ENCODE data around the gene RAG1. TPM values are rescaled to one million over a fixed set of nuclear protein-coding genes. Genes with fewer than 3 reads are reported as not detected.
"Not testable (repeated sequence)": the region's sequence is repeated elsewhere in the genome, so short reads cannot be mapped to it uniquely, and the experiment has no call there.

The RAG1 gene
- total and polyA plus RNA-seq, 8 donors = 0.50 to 2.0 (median 1.6) TPM

- no peak for TF ChIP-seq CTCF (IDR thresholded peaks at IDR 0.05)
- Histone ChIP-seq H3K27me3 (no peaks in the 10 kb centered on the region), H3K4me1 (no peaks in the 10 kb centered on the region), H3K4me3 (no peak overlapping the region), H3K9me3 (no peaks in the 10 kb centered on the region), H3K36me3 (no peaks in the 10 kb centered on the region), H3K27ac (no peak overlapping the region)
- peak in 2 of 4 donors; percentile 10 to 38 for DNase-seq
- intact Hi-C loops (cut with DNase I) = no loop called here
- ATAC-seq = peak; percentile 64
Measured at GRCh38 chr11:36540998-36541397, 26.8 kb upstream of the RAG1 start.

- no peak for TF ChIP-seq CTCF (IDR thresholded peaks at IDR 0.05)
- H3K9me3 ChIP-seq = no peaks in the 10 kb centered on the region
- H3K27ac ChIP-seq = no peak overlapping the region
- H3K4me1 ChIP-seq = no peaks in the 10 kb centered on the region
- H3K27me3 ChIP-seq = no peaks in the 10 kb centered on the region
- H3K36me3 ChIP-seq = no peaks in the 10 kb centered on the region
- intact Hi-C loops (cut with DNase I) = no loop called here
- ATAC-seq = no peak
- DNase-seq = no peak
- H3K4me3 ChIP-seq = no peak overlapping the region
Measured at GRCh38 chr11:36550385-36551115, 17.3 kb upstream of the RAG1 start.

- DNase-seq; H3K27me3 ChIP-seq; H3K27ac ChIP-seq; H3K4me3 ChIP-seq; H3K4me1 ChIP-seq; H3K36me3 ChIP-seq; intact Hi-C loops (cut with DNase I); H3K9me3 ChIP-seq; ATAC-seq: not testable (repeated sequence)
Measured at GRCh38 chr11:36557390-36557789, 10.4 kb upstream of the RAG1 start.

GRCh38 chr11:36557991-36558390 is 9.8 kb upstream of the RAG1 start:
- TF ChIP-seq CTCF (IDR thresholded peaks at IDR 0.05) = no peak
- H3K4me1 ChIP-seq = no peaks in the 10 kb centered on the region
- intact Hi-C loops (cut with DNase I) = no loop called here
- no peak overlapping the region for H3K27ac ChIP-seq
- peaks cover 0 to 5% of the 10 kb centered on the region in 2 donors for H3K9me3 ChIP-seq
- DNase-seq = no peak
- no peaks in the 10 kb centered on the region for H3K27me3 ChIP-seq
- no peak for ATAC-seq
- no peak overlapping the region for H3K4me3 ChIP-seq
- no peaks in the 10 kb centered on the region for H3K36me3 ChIP-seq

- Histone ChIP-seq H3K9me3 (peaks cover 0 to 5% of the 10 kb centered on the region in 2 donors), H3K4me3 (no peak overlapping the region), H3K36me3 (no peaks in the 10 kb centered on the region), H3K4me1 (no peaks in the 10 kb centered on the region), H3K27me3 (no peaks in the 10 kb centered on the region), H3K27ac (no peak overlapping the region)
- DNase-seq (no peak), ATAC-seq (no peak)
- intact Hi-C loops (cut with DNase I) = no loop called here
- TF ChIP-seq CTCF (IDR thresholded peaks at IDR 0.05) = no peak
Measured at GRCh38 chr11:36558571-36559413, 9.0 kb upstream of the RAG1 start.
